ENCODE measurements around the gene MPPED1. TPM values are rescaled to one million over a fixed set of nuclear protein-coding genes. Genes with fewer than 3 reads are reported as not detected.

MPPED1 gene
- total and polyA plus RNA-seq, 4 experiments from 2014 or later: not detected

GRCh38 chr22:43421046-43421665 is 9.3 kb downstream of the MPPED1 start:
- POLR2A ChIA-PET (ENCODE audit: partially characterized antibody): no interaction called here
- Histone ChIP-seq H3K4me3 (ENCODE audit: low read length in 2 of 2) (no peak overlapping the region), H3K4me1 (ENCODE audit: insufficient read depth, low read length) (no peaks in the 10 kb centered on the region), H3K36me3 (ENCODE audit: insufficient read depth, low read length) (no peaks in the 10 kb centered on the region), H3K27ac (ENCODE audit: low read depth, low read length) (no peak overlapping the region), H3K27me3 (ENCODE audit: insufficient read depth, low read length) (no peaks in the 10 kb centered on the region), H3K9me3 (ENCODE audit: control insufficient read depth in 1 of 2, low read length in 2 of 2) (no peaks in the 10 kb centered on the region)
- Mint-ChIP-seq H3K4me3 (no peak overlapping the region), H3K27me3 (peaks cover 8 to 10% of the 10 kb centered on the region in 2 donors), H3K4me1 (no peaks in the 10 kb centered on the region), H3K36me3 (no peaks in the 10 kb centered on the region), H3K27ac (no peak overlapping the region), H3K9me3 (no peaks in the 10 kb centered on the region)
- CTCF ChIA-PET (ENCODE audit: partially characterized antibody): no interaction called here
- no peak for DNase-seq
- intact Hi-C loops (cut with micrococcal nuclease): no loop called here

DNA sequence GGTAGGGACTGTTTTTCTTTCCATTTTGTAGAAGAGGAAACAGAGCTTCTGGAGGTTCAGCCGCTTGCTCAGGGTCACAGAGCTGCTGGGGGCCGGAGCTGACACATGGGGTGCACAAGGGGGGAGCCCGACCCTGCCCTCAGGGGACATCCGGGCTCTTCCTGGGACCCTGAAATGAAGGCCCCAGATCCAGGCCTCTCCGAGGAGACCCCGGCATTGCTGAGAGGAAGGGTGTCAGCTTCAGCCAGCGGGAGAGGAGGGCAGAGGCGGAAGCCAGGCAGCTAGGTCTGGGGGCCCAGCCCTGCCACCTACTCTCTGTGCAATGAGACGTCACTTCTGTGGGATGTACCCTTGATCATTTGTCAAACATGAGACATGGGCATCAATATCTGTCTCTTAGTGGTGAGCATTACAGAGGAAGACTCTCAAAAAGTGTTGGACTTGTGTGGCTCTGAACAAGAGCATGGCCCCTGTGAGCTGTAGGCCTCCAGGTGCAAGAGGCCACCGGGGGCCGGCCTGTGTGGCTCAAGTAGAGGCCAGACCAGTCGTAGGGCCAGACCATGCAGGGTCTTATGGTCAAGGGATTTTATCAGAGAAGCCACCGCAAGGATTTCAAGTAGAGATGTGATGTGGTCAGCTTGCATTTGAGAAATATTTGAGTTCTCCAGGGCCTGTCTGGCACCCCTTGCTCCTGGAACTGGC is 10.3 kb downstream of the MPPED1 start:
- Mint-ChIP-seq H3K27ac (no peak overlapping the region), H3K9me3 (no peaks in the 10 kb centered on the region), H3K4me3 (no peak overlapping the region), H3K36me3 (no peaks in the 10 kb centered on the region), H3K4me1 (no peaks in the 10 kb centered on the region), H3K27me3 (peaks cover 6 to 9% of the 10 kb centered on the region in 2 donors)
- intact Hi-C loops (cut with micrococcal nuclease): no loop called here
- CTCF ChIA-PET (ENCODE audit: partially characterized antibody): no interaction called here
- no peaks in the 10 kb centered on the region for H3K4me1 ChIP-seq (ENCODE audit: insufficient read depth, low read length)
- no peak overlapping the region for H3K27ac ChIP-seq (ENCODE audit: low read depth, low read length)
- POLR2A ChIA-PET (ENCODE audit: partially characterized antibody): no interaction called here
- no peak overlapping the region for H3K4me3 ChIP-seq (ENCODE audit: low read length in 2 of 2)
- no peaks in the 10 kb centered on the region for H3K9me3 ChIP-seq (ENCODE audit: control insufficient read depth in 1 of 2, low read length in 2 of 2)
- no peak for DNase-seq
- no peaks in the 10 kb centered on the region for H3K36me3 ChIP-seq (ENCODE audit: insufficient read depth, low read length)
- no peaks in the 10 kb centered on the region for H3K27me3 ChIP-seq (ENCODE audit: insufficient read depth, low read length)

- intact Hi-C loops (cut with micrococcal nuclease): no loop called here
- H3K36me3 Mint-ChIP-seq: no peaks in the 10 kb centered on the region
Measured at GRCh38 chr22:43423046-43423445, 11.2 kb downstream of the MPPED1 start.

DNA sequence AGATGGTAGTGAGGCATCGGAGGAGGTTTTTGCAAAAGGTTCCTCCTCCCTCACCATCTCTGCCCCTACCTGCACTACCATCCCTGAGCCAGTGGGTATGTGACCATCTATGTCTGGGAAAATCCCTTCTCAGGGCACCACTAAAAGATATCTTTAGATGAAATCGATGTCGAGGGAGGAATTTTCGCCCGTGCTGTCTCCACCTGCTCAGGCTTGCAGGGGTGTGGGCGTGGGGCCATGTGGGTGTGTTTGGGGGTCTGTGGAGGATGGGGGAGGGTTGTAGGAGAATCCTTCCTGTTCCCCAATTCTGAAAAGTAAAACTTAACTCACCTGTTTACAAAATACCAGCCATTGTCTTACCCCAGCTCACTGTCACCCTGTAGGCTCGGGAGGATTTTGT is 12.4 kb downstream of the MPPED1 start:
- Histone ChIP-seq H3K9me3 (ENCODE audit: control insufficient read depth in 1 of 2, low read length in 2 of 2) (no peaks in the 10 kb centered on the region), H3K27ac (ENCODE audit: low read depth, low read length) (no peak overlapping the region), H3K4me1 (ENCODE audit: insufficient read depth, low read length) (no peaks in the 10 kb centered on the region), H3K36me3 (ENCODE audit: insufficient read depth, low read length) (no peaks in the 10 kb centered on the region), H3K27me3 (ENCODE audit: insufficient read depth, low read length) (peaks cover under 1% of the 10 kb centered on the region), H3K4me3 (ENCODE audit: low read length in 2 of 2) (no peak overlapping the region)
- no peak overlapping the region for H3K27ac Mint-ChIP-seq
- CTCF ChIA-PET (ENCODE audit: partially characterized antibody): no interaction called here
- peaks cover 5 to 8% of the 10 kb centered on the region in 2 donors for H3K27me3 Mint-ChIP-seq
- H3K9me3 Mint-ChIP-seq: no peaks in the 10 kb centered on the region
- no peaks in the 10 kb centered on the region for H3K36me3 Mint-ChIP-seq
- POLR2A ChIA-PET (ENCODE audit: partially characterized antibody): no interaction called here
- intact Hi-C loops (cut with micrococcal nuclease): no loop called here
- no peak for DNase-seq
- H3K4me1 Mint-ChIP-seq: no peaks in the 10 kb centered on the region
- H3K4me3 Mint-ChIP-seq: no peak overlapping the region

More at GRCh38 chr22:43423046-43423445, 11.2 kb downstream of the MPPED1 start:
- Mint-ChIP-seq H3K27ac (no peak overlapping the region), H3K9me3 (no peaks in the 10 kb centered on the region), H3K4me3 (no peak overlapping the region), H3K4me1 (no peaks in the 10 kb centered on the region), H3K27me3 (peaks cover 5 to 8% of the 10 kb centered on the region in 2 donors)
- H3K4me3 ChIP-seq (ENCODE audit: low read length in 2 of 2): no peak overlapping the region
- no peaks in the 10 kb centered on the region for H3K9me3 ChIP-seq (ENCODE audit: control insufficient read depth in 1 of 2, low read length in 2 of 2)
- DNase-seq: no peak
- H3K36me3 ChIP-seq (ENCODE audit: insufficient read depth, low read length): no peaks in the 10 kb centered on the region
- POLR2A ChIA-PET (ENCODE audit: partially characterized antibody): no interaction called here
- no peaks in the 10 kb centered on the region for H3K4me1 ChIP-seq (ENCODE audit: insufficient read depth, low read length)
- no peaks in the 10 kb centered on the region for H3K27me3 ChIP-seq (ENCODE audit: insufficient read depth, low read length)
- H3K27ac ChIP-seq (ENCODE audit: low read depth, low read length): no peak overlapping the region
- CTCF ChIA-PET (ENCODE audit: partially characterized antibody): no interaction called here

DNA sequence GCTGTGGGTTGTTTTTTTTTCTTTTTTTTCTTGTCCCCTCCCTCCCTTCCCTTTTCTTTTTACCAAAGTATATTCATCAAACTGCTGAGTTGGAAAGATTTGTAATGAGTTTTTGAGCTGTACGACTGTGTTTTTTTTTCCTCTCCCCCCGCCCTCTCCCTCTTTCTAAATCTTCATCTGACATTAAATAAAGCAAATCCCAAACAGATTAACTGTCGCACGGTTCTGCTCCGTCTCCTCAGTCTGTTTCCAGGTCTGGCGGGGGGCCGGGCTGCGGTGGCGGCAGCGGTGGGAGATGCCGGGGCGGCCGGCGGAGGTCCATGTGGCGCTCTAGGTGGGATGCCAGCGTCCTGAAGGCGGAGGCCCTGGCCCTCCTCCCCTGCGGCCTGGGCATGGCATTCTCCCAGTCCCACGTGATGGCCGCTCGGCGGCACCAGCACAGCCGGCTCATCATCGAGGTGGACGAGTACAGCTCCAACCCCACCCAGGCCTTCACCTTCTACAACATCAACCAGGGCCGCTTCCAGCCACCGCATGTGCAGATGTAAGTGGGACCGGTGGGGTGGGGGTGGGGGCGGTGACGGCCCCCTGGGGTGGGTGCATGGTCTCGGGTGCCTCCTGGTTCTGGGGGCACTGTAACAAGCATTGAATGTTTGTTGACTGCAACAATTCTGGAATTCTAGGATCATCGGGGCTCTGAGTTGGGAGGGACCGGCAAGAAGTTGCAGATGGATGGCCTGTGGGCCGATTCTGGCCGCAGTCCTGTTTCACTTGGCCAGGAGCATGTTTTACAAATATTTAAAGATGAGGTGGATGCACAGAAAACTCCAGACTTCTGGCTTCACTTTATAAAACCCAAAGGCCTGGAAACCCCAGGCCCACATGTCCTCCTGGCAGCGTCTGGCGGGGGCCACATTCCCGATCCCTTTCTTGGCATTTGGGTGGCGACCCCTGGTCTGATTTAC is 13.1 kb downstream of the MPPED1 start:
- H3K9me3 ChIP-seq (ENCODE audit: control insufficient read depth in 1 of 2, low read length in 2 of 2): no peaks in the 10 kb centered on the region
- no peak overlapping the region for H3K27ac ChIP-seq (ENCODE audit: low read depth, low read length)
- H3K4me3 Mint-ChIP-seq: no peak overlapping the region
- no peaks in the 10 kb centered on the region for H3K36me3 ChIP-seq (ENCODE audit: insufficient read depth, low read length)
- no peak overlapping the region for H3K4me3 ChIP-seq (ENCODE audit: low read length in 2 of 2)
- ChIA-PET POLR2A (ENCODE audit: partially characterized antibody) (no interaction called here), CTCF (ENCODE audit: partially characterized antibody) (no interaction called here)
- peaks cover 7% of the 10 kb centered on the region for H3K27me3 ChIP-seq (ENCODE audit: insufficient read depth, low read length)
- H3K27ac Mint-ChIP-seq: no peak overlapping the region
- no peak for DNase-seq
- peaks cover 5 to 14% of the 10 kb centered on the region in 2 donors for H3K27me3 Mint-ChIP-seq
- H3K4me1 Mint-ChIP-seq: no peaks in the 10 kb centered on the region
- no peaks in the 10 kb centered on the region for H3K36me3 Mint-ChIP-seq
- intact Hi-C loops (cut with micrococcal nuclease): no loop called here
- no peaks in the 10 kb centered on the region for H3K9me3 Mint-ChIP-seq
- H3K4me1 ChIP-seq (ENCODE audit: insufficient read depth, low read length): no peaks in the 10 kb centered on the region

DNA sequence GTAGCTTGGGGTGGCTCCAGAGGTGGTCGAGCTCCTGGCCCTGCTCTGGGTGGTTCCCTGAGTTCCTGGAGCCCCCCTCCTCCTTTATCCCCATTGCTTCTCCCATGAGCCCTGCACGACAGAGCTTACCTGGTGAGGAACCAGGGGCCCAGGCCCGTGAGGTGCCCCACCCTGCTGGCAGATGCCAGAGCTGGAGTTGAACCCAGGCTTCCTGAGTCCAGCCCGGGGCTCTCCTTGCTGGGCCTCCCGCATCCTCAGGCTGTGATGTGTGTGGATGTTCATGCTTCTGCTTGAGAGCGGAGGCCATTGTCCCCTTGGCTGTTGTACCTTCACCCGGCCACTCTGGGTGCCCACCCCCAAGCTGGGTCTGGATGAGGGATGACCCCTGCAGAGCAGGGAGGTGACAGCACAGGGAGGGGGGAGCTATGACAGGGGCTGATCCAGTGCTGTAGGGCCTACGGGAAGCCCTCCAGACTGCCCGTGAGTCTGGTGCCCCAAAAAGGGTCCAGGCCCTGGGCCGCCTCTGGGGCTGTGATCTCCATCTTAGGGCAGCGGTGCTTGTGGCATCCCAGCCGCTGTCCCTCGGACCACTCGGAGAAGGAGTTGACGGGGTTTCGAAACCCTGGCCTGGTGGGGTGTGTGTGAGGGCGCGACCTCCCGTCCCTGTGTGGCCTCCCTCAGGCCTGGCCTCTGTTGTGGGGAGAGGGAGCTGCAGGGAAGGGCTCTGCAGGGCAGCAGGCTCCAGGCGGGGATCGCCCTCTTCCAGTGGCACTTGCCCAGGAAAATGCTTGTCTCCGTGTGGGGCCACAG is 14.4 kb downstream of the MPPED1 start:
- H3K27me3 Mint-ChIP-seq: peaks cover 9 to 22% of the 10 kb centered on the region in 2 donors
- no peak overlapping the region for H3K4me3 Mint-ChIP-seq
- intact Hi-C loops (cut with micrococcal nuclease): no loop called here
- H3K9me3 Mint-ChIP-seq: no peaks in the 10 kb centered on the region
- no peak overlapping the region for H3K27ac Mint-ChIP-seq
- no peaks in the 10 kb centered on the region for H3K36me3 Mint-ChIP-seq
- POLR2A ChIA-PET (ENCODE audit: partially characterized antibody): no interaction called here
- CTCF ChIA-PET (ENCODE audit: partially characterized antibody): no interaction called here
- no peak overlapping the region for H3K27ac ChIP-seq (ENCODE audit: low read depth, low read length)
- peaks cover 10% of the 10 kb centered on the region for H3K27me3 ChIP-seq (ENCODE audit: insufficient read depth, low read length)
- no peak for DNase-seq
- no peaks in the 10 kb centered on the region for H3K4me1 ChIP-seq (ENCODE audit: insufficient read depth, low read length)
- no peak overlapping the region for H3K4me3 ChIP-seq (ENCODE audit: low read length in 2 of 2)
- H3K9me3 ChIP-seq (ENCODE audit: control insufficient read depth in 1 of 2, low read length in 2 of 2): no peaks in the 10 kb centered on the region
- no peaks in the 10 kb centered on the region for H3K4me1 Mint-ChIP-seq
- no peaks in the 10 kb centered on the region for H3K36me3 ChIP-seq (ENCODE audit: insufficient read depth, low read length)

- Histone ChIP-seq H3K9me3 (ENCODE audit: control insufficient read depth in 1 of 2, low read length in 2 of 2) (no peaks in the 10 kb centered on the region), H3K27ac (ENCODE audit: low read depth, low read length) (no peak overlapping the region), H3K4me1 (ENCODE audit: insufficient read depth, low read length) (no peaks in the 10 kb centered on the region), H3K36me3 (ENCODE audit: insufficient read depth, low read length) (no peaks in the 10 kb centered on the region), H3K4me3 (ENCODE audit: low read length in 2 of 2) (no peak overlapping the region), H3K27me3 (ENCODE audit: insufficient read depth, low read length) (peaks cover 10% of the 10 kb centered on the region)
- CTCF ChIA-PET (ENCODE audit: partially characterized antibody): no interaction called here
- H3K4me3 Mint-ChIP-seq: no peak overlapping the region
- POLR2A ChIA-PET (ENCODE audit: partially characterized antibody): no interaction called here
- intact Hi-C loops (cut with micrococcal nuclease): no loop called here
- H3K36me3 Mint-ChIP-seq: no peaks in the 10 kb centered on the region
- H3K9me3 Mint-ChIP-seq: no peaks in the 10 kb centered on the region
- no peak overlapping the region for H3K27ac Mint-ChIP-seq
- H3K27me3 Mint-ChIP-seq: peaks cover 13 to 25% of the 10 kb centered on the region in 2 donors
- H3K4me1 Mint-ChIP-seq: no peaks in the 10 kb centered on the region
- no peak for DNase-seq
Measured at GRCh38 chr22:43426816-43427215, 15.0 kb downstream of the MPPED1 start.

Data from CD4-positive, alpha-beta memory T cell (primary cell).